A673 (cell line): Measurements from ENCODE around the gene CLEC20A.

ENCODE experiments used
- CTCF ChIP-seq: fragments of 300-800, 200-600 bp; sonication (generic); conservative IDR thresholded peaks from 2 replicates; pipeline ENCODE4 v1.5.1; 2017; ENCODE audit warnings: low read depth, mild to moderate bottlenecking, antibody characterized with exemption, low read length, moderate library complexity, mixed read lengths
- EZH2 ChIP-seq: fragments of 200-600 bp; sonication (generic); IDR thresholded peaks from 2 replicates; pipeline ENCODE4 v1.6.1; 2017; ENCODE audit warnings: borderline replicate concordance, low read depth, mild to moderate bottlenecking, mixed read lengths, antibody characterized with exemption, low read length; ENCODE audit not compliant: poor library complexity, severe bottlenecking

- TF ChIP-seq CTCF (no peak), EZH2 (no peak)
Observed at GRCh38 chr1:178512566-178513277, 16.0 kb upstream of the CLEC20A start, which contains the start of gene TEX35.
